Parathyroid adenoma (tissue), 2 donors: Measurements from ENCODE around the gene NTN1.

Source experiments
- H2AFZ ChIP-seq: fragments of 300-600 bp; sonication (generic); one replicate; pipeline ENCODE4 v1.7.0; 2017; ENCODE audit warnings: antibody characterized with exemption, mild to moderate bottlenecking
- H3K27ac ChIP-seq: fragments of 300-600 bp; sonication (generic); one replicate; pipeline ENCODE4 v1.7.0; 2017
- H3K27me3 ChIP-seq: fragments of 300-600 bp; sonication (generic); one replicate; pipeline ENCODE4 v1.7.0; 2017; ENCODE audit warnings: low read length; ENCODE audit not compliant: control insufficient read depth, insufficient read depth
- H3K36me3 ChIP-seq: fragments of 300-600 bp; sonication (generic); one replicate; pipeline ENCODE4 v1.7.0; 2017; ENCODE audit warnings: low read length; ENCODE audit not compliant: control insufficient read depth, insufficient read depth
- H3K4me1 ChIP-seq: fragments of 300-600 bp; sonication (generic); one replicate; pipeline ENCODE4 v1.7.0; 2017; ENCODE audit warnings: control low read depth
- H3K4me2 ChIP-seq: fragments of 300-600 bp; sonication (generic); one replicate; pipeline ENCODE4 v1.7.0; 2017; ENCODE audit warnings: low read length
- H3K4me3 ChIP-seq: fragments of 300-600 bp; sonication (generic); one replicate; pipeline ENCODE4 v1.7.0; 2017; ENCODE audit warnings: low read depth, low read length
- H3K79me2 ChIP-seq: fragments of 300-600 bp; sonication (generic); one replicate; pipeline ENCODE4 v1.7.0; 2017; ENCODE audit warnings: control low read depth
- H3K9ac ChIP-seq: fragments of 300-600 bp; sonication (generic); one replicate; pipeline ENCODE4 v1.7.0; 2017; ENCODE audit warnings: mild to moderate bottlenecking
- H3K9me3 ChIP-seq: fragments of 300-600 bp; sonication (generic); one replicate; pipeline ENCODE4 v1.7.0; 2017; ENCODE audit warnings: low read length; ENCODE audit not compliant: control insufficient read depth
- CTCF ChIP-seq: fragments of 300-600 bp; sonication (generic); IDR thresholded peaks from one replicate; pipeline ENCODE4 v1.7.0; 2017; ENCODE audit warnings: antibody characterized with exemption, mild to moderate bottlenecking
- donor health status: primary hyperparathyroidism.

NTN1 gene

DNA sequence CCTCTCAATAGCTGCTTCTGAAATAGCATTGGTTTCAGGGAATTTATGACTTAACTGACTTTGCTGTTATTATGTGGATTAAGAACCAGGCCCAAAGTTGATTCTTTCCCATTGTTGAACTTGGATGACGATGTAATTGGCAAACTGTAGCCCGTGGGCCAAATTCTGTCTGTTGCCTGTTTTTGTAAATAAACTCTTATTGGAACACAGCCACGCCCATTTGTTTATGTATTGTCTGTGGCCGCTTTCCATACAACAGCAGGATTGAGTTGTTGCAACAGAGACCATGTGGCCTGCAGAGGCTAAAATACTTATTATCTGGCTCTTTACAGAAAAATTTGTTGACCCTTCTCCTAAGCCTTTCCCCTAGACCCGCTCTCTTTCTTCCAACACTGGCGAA is 31.6 kb downstream of the NTN1 start:
- Histone ChIP-seq H3K27me3 (no peaks in the 10 kb centered on the region), H3K79me2 (no peaks in the 10 kb centered on the region), H3K9me3 (no peaks in the 10 kb centered on the region), H2AFZ (no peak overlapping the region), H3K4me2 (no peak overlapping the region), H3K4me1 (no peaks in the 10 kb centered on the region), H3K27ac (no peak overlapping the region), H3K9ac (no peak overlapping the region), H3K4me3 (no peak overlapping the region), H3K36me3 (no peaks in the 10 kb centered on the region)
- no peak for TF ChIP-seq CTCF

- no peaks in the 10 kb centered on the region for H3K79me2 ChIP-seq
- no peak overlapping the region for H3K4me3 ChIP-seq
- no peak overlapping the region for H3K9ac ChIP-seq
- no peaks in the 10 kb centered on the region for H3K9me3 ChIP-seq
- H3K36me3 ChIP-seq: no peaks in the 10 kb centered on the region
- no peak overlapping the region for H3K4me2 ChIP-seq
- no peaks in the 10 kb centered on the region for H3K27me3 ChIP-seq
- TF ChIP-seq CTCF: no peak
- no peak overlapping the region for H3K27ac ChIP-seq
- no peaks in the 10 kb centered on the region for H3K4me1 ChIP-seq
- H2AFZ ChIP-seq: no peak overlapping the region
These were observed 32.1 kb downstream of the NTN1 start for GRCh38 chr17:9053406-9053805.

DNA sequence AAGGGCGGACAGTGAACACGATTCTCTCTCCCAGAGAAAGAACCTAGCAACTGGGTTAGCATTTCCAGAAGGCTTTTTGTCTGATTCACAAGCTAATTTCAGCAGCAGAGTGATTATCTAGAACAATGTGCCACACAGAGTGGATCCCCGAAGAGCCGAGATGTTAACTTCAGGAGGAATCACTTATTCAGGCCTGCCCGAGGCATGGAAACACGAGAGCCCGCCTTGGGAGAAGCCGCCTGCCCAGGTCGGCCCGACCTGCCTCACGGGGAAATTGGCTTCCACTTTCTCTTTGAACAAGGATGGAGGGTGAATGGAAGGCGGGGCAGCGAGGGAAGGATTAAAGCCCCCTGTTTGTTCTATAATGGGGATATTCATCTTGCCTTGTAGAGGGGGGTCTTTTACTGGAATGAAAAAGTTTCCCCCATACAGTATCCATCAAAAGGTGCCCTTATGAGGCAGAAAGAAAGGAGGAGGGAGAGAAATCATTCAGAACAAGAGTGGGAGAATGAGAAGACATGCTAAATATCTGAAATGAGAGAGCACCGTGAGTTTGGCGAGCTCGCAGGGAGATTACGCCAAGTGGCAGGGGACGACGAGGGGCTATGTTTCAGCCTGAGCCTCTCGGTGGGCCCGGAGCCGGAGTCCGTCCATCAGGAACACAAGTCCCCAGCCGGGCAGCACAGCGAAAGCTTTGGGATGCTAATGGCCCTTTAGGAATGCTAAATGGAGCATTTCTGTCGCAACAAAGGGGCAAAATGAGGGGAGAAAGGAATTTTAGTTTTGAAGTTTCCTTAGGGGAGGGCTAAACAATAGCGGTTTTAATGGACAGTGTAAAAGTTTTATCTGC is 33.0 kb downstream of the NTN1 start:
- Histone ChIP-seq H3K4me2 (no peak overlapping the region), H3K4me1 (no peaks in the 10 kb centered on the region), H3K27me3 (no peaks in the 10 kb centered on the region), H3K9me3 (no peaks in the 10 kb centered on the region), H2AFZ (no peak overlapping the region), H3K27ac (no peak overlapping the region), H3K36me3 (no peaks in the 10 kb centered on the region), H3K4me3 (no peak overlapping the region), H3K9ac (no peak overlapping the region), H3K79me2 (no peaks in the 10 kb centered on the region)
- no peak for TF ChIP-seq CTCF

DNA sequence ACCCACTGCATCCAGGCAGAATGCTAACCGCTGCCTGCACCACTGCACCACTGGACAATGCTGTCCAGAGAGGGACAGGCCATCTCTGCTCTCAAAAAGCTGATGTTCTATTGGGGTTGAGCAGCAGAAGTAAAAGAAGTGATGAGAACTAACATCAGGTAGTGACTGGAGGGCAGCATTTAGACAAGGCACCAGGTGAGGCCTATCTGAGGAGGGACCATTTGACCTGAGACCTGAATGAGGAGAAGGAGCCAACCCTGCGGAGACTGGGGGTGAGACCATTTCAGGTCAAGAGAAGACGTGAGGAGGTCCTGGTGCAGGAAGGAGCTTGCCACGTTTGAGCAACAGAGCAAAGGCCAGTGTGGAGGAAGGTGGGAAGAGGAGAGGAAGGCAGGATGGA is 34.0 kb downstream of the NTN1 start:
- Histone ChIP-seq H3K27ac (no peak overlapping the region), H3K4me2 (no peak overlapping the region), H3K9me3 (no peaks in the 10 kb centered on the region), H2AFZ (no peak overlapping the region), H3K27me3 (no peaks in the 10 kb centered on the region), H3K79me2 (no peaks in the 10 kb centered on the region), H3K4me3 (no peak overlapping the region), H3K36me3 (no peaks in the 10 kb centered on the region), H3K4me1 (no peaks in the 10 kb centered on the region), H3K9ac (no peak overlapping the region)
- no peak for TF ChIP-seq CTCF

DNA sequence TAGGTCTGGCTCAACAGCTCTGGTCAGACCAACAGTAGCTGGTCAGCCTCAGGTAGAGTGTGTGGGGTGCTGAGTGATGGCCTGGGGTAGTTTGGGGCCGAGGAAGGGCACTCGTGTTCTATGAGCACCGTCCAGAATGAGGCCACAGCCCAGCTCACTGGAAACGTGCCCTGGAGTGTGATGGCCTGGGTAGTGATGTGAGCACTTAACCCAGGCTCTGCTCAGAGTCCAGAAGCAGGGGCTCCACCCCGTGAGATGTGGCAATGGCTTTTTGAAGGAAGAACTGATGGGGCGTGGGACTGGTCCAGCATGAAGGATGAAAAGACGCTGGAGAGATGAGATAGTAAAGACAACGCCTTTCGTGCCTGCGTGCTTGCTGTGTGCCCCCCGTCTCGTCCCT is 35.3 kb downstream of the NTN1 start:
- H3K79me2 ChIP-seq: no peaks in the 10 kb centered on the region
- no peak overlapping the region for H3K27ac ChIP-seq
- no peaks in the 10 kb centered on the region for H3K9me3 ChIP-seq
- no peak for TF ChIP-seq CTCF
- H3K9ac ChIP-seq: no peak overlapping the region
- H3K4me2 ChIP-seq: no peak overlapping the region
- H2AFZ ChIP-seq: no peak overlapping the region
- no peaks in the 10 kb centered on the region for H3K36me3 ChIP-seq
- no peak overlapping the region for H3K4me3 ChIP-seq
- no peaks in the 10 kb centered on the region for H3K27me3 ChIP-seq
- no peaks in the 10 kb centered on the region for H3K4me1 ChIP-seq
